Measurements from ENCODE around the gene ZW10. TPM values are rescaled to one million over a fixed set of nuclear protein-coding genes. Genes with fewer than 3 reads are reported as not detected.

The ZW10 gene
- total RNA-seq, 1 experiment from 2014 or later, result 18.9 TPM

- no peaks in the 10 kb centered on the region for H3K27me3 Mint-ChIP-seq (ENCODE audit: low read depth)
- TF ChIP-seq, protein P1, sequence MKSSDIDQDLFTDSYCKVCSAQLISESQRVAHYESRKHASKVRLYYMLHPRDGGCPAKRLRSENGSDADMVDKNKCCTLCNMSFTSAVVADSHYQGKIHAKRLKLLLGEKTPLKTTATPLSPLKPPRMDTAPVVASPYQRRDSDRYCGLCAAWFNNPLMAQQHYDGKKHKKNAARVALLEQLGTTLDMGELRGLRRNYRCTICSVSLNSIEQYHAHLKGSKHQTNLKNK (CRISPR knock-in tag; IDR thresholded peaks at IDR 0.05), result no peak
- no peak for TF ChIP-seq SMAD4 (CRISPR knock-in tag; IDR thresholded peaks at IDR 0.05)
- no peak for TF ChIP-seq ZNF512 (CRISPR knock-in tag; IDR thresholded peaks at IDR 0.05; ENCODE audit: borderline replicate concordance)
- TF ChIP-seq, protein P2, sequence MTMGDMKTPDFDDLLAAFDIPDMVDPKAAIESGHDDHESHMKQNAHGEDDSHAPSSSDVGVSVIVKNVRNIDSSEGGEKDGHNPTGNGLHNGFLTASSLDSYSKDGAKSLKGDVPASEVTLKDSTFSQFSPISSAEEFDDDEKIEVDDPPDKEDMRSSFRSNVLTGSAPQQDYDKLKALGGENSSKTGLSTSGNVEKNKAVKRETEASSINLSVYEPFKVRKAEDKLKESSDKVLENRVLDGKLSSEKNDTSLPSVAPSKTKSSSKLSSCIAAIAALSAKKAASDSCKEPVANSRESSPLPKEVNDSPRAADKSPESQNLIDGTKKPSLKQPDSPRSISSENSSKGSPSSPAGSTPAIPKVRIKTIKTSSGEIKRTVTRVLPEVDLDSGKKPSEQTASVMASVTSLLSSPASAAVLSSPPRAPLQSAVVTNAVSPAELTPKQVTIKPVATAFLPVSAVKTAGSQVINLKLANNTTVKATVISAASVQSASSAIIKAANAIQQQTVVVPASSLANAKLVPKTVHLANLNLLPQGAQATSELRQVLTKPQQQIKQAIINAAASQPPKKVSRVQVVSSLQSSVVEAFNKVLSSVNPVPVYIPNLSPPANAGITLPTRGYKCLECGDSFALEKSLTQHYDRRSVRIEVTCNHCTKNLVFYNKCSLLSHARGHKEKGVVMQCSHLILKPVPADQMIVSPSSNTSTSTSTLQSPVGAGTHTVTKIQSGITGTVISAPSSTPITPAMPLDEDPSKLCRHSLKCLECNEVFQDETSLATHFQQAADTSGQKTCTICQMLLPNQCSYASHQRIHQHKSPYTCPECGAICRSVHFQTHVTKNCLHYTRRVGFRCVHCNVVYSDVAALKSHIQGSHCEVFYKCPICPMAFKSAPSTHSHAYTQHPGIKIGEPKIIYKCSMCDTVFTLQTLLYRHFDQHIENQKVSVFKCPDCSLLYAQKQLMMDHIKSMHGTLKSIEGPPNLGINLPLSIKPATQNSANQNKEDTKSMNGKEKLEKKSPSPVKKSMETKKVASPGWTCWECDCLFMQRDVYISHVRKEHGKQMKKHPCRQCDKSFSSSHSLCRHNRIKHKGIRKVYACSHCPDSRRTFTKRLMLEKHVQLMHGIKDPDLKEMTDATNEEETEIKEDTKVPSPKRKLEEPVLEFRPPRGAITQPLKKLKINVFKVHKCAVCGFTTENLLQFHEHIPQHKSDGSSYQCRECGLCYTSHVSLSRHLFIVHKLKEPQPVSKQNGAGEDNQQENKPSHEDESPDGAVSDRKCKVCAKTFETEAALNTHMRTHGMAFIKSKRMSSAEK (CRISPR knock-in tag; IDR thresholded peaks at IDR 0.05; ENCODE audit: borderline replicate concordance), result no peak
- TF ChIP-seq AR (CRISPR knock-in tag; IDR thresholded peaks at IDR 0.05), result no peak
- no peak for TF ChIP-seq CDX4 (CRISPR knock-in tag; IDR thresholded peaks at IDR 0.05; ENCODE audit: borderline replicate concordance)
- no peak for TF ChIP-seq KAT7 (CRISPR knock-in tag; IDR thresholded peaks at IDR 0.05; ENCODE audit: borderline replicate concordance)
- TF ChIP-seq MXD4 (CRISPR knock-in tag; IDR thresholded peaks at IDR 0.05; ENCODE audit: borderline replicate concordance), result no peak
- no peak for TF ChIP-seq GABPB1 (CRISPR knock-in tag; IDR thresholded peaks at IDR 0.05)
- TF ChIP-seq ETV6 (CRISPR knock-in tag; IDR thresholded peaks at IDR 0.05), result no peak
- TF ChIP-seq, protein P3, sequence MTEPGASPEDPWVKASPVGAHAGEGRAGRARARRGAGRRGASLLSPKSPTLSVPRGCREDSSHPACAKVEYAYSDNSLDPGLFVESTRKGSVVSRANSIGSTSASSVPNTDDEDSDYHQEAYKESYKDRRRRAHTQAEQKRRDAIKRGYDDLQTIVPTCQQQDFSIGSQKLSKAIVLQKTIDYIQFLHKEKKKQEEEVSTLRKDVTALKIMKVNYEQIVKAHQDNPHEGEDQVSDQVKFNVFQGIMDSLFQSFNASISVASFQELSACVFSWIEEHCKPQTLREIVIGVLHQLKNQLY (CRISPR knock-in tag; IDR thresholded peaks at IDR 0.05), result no peak
- ChIA-PET POLR2A (interaction anchor here (0.7 kb wide), 1 partner anchor 348 kb away, joined by 4 read pairs; no protein-coding TSS in a partner anchor), CTCF (interaction anchor here (0.7 to 2.5 kb wide), 6 partner anchors 36 to 416 kb away, joined by 3 to 10 read pairs (median 5); no protein-coding TSS in a partner anchor)
- DNase-seq (ENCODE audit: low spot score) (no peak), ATAC-seq (no peak)
- no peaks in the 10 kb centered on the region for H3K36me3 Mint-ChIP-seq
- peaks cover under 1% of the 10 kb centered on the region; the same call in 1 of the 2 replicates for H3K9me3 Mint-ChIP-seq
- H3K4me1 Mint-ChIP-seq, result peaks cover 6% of the 10 kb centered on the region; the same call in 1 of the 2 replicates
- H3K27ac Mint-ChIP-seq, result no peak overlapping the region
- no peak overlapping the region for H3K4me3 Mint-ChIP-seq
These were observed 47.6 kb downstream of the ZW10 start for GRCh38 chr11:113725913-113726312.

DNA sequence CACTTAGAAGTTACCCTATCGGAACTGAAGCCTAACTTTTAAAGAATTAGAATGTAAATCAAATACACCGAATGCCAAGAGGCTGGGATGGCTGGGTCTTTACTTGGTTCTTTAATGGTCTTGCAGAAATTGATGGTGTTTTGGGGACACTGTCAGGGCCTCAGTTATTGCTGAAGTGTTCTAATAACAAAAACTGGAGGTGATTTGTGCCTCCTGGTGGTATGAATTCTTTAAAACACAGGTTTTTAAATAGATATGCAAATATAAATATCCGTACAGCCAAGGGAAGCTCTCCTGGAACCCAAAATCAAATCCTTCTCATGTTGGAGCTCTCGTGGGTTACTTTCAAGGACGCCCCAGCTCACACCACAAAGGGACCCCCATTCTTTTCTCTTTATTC is 48.1 kb downstream of the ZW10 start:
- H3K9me3 Mint-ChIP-seq, result peaks cover 6% of the 10 kb centered on the region; the same call in 1 of the 2 replicates
- no peak overlapping the region for H3K27ac Mint-ChIP-seq
- no peak overlapping the region for H3K4me3 Mint-ChIP-seq
- no peak for ATAC-seq
- H3K36me3 Mint-ChIP-seq, result no peaks in the 10 kb centered on the region
- ChIA-PET POLR2A (no interaction called here), CTCF (interaction anchor here (1.1 to 2.5 kb wide), 5 partner anchors 36 to 185 kb away, joined by 3 to 10 read pairs (median 6); no protein-coding TSS in a partner anchor)
- no peak for DNase-seq (ENCODE audit: low spot score)
- no peaks in the 10 kb centered on the region for H3K27me3 Mint-ChIP-seq (ENCODE audit: low read depth)
- peaks cover 6% of the 10 kb centered on the region; the same call in 1 of the 2 replicates for H3K4me1 Mint-ChIP-seq
- no peak for TF ChIP-seq MAX (CRISPR knock-in tag; IDR thresholded peaks at IDR 0.05)
- TF ChIP-seq PRRX2 (CRISPR knock-in tag; IDR thresholded peaks at IDR 0.05), result no peak
- TF ChIP-seq JUN (CRISPR knock-in tag; IDR thresholded peaks at IDR 0.05), result no peak
- no peak for TF ChIP-seq ELF4 (CRISPR knock-in tag; IDR thresholded peaks at IDR 0.05; ENCODE audit: low read depth)
- TF ChIP-seq HMGA2 (CRISPR knock-in tag; IDR thresholded peaks at IDR 0.05), result no peak
- TF ChIP-seq KAT7 (CRISPR knock-in tag; IDR thresholded peaks at IDR 0.05; ENCODE audit: borderline replicate concordance), result no peak
- no peak for TF ChIP-seq GTF2I (CRISPR knock-in tag; conservative IDR thresholded peaks at IDR 0.05)
- TF ChIP-seq, protein P4, sequence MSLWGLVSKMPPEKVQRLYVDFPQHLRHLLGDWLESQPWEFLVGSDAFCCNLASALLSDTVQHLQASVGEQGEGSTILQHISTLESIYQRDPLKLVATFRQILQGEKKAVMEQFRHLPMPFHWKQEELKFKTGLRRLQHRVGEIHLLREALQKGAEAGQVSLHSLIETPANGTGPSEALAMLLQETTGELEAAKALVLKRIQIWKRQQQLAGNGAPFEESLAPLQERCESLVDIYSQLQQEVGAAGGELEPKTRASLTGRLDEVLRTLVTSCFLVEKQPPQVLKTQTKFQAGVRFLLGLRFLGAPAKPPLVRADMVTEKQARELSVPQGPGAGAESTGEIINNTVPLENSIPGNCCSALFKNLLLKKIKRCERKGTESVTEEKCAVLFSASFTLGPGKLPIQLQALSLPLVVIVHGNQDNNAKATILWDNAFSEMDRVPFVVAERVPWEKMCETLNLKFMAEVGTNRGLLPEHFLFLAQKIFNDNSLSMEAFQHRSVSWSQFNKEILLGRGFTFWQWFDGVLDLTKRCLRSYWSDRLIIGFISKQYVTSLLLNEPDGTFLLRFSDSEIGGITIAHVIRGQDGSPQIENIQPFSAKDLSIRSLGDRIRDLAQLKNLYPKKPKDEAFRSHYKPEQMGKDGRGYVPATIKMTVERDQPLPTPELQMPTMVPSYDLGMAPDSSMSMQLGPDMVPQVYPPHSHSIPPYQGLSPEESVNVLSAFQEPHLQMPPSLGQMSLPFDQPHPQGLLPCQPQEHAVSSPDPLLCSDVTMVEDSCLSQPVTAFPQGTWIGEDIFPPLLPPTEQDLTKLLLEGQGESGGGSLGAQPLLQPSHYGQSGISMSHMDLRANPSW (CRISPR knock-in tag; conservative IDR thresholded peaks at IDR 0.05; ENCODE audit: low read depth), result no peak
- no peak for TF ChIP-seq EMX1 (CRISPR knock-in tag; IDR thresholded peaks at IDR 0.05)
- TF ChIP-seq ZNF219 (CRISPR knock-in tag; IDR thresholded peaks at IDR 0.05; ENCODE audit: borderline replicate concordance), result no peak

All from WTC11 (cell line).